SK-N-SH (cell line): ENCODE data around the gene NT5C1B. TPM values are rescaled to one million over a fixed set of nuclear protein-coding genes. Genes with fewer than 3 reads are reported as not detected.

ENCODE experiments used
- CTCF ChIA-PET: fragments of 300-600, 350-600 bp; formaldehyde crosslinking; extraction: SDS; loops from one replicate; lab custom pipeline; 2021; lab: Yijun Ruan, JAX
- POLR2A ChIA-PET: fragments of 350-600 bp; sonication (Branson Sonifier 250); formaldehyde crosslinking; extraction: SDS; loops from one replicate; lab custom pipeline; 2020; ENCODE audit warnings: antibody characterized with exemption, inconsistent platforms; lab: Yijun Ruan, JAX
- DNase-seq: peaks from one replicate; pipeline ENCODE4 v3.0.0; 2012
- H2AFZ ChIP-seq: fragments of 200-600 bp; sonication (generic); 2 replicates; pipeline ENCODE4 v1.8.1; 2016; ENCODE audit warnings: antibody characterized with exemption, mild to moderate bottlenecking, low read depth
- H3F3A ChIP-seq: fragments of 200-600 bp; sonication (generic); replicated peaks from 2 replicates; pipeline ENCODE3; 2016; ENCODE audit warnings: antibody characterized with exemption, mild to moderate bottlenecking; ENCODE audit not compliant: insufficient read depth
- H3K27ac ChIP-seq, 2 experiments: fragments of 200-500 bp in 1 of 2; fragments of 200-600 bp in 1 of 2; sonication (Bioruptor generic) in 1 of 2; sonication (generic), shearing (Covaris generic) in 1 of 2; 2 replicates each; pipeline versions ENCODE4 v1.5.1 to v1.6.1; 2014 to 2016; ENCODE audit warnings: low read depth in 2 of 2, inconsistent platforms in 1 of 2, low read length in 1 of 2, mild to moderate bottlenecking in 1 of 2, mixed read lengths in 1 of 2
- H3K27me3 ChIP-seq: fragments of 200-600 bp; sonication (generic), shearing (Covaris generic); 2 replicates; pipeline ENCODE4 v1.6.1; 2016; ENCODE audit warnings: mixed run types; ENCODE audit not compliant: insufficient read depth
- H3K36me3 ChIP-seq, 2 experiments: fragments of 200-500 bp in 1 of 2; fragments of 200-600 bp in 1 of 2; sonication (Bioruptor generic) in 1 of 2; sonication (generic) in 1 of 2; replicated peaks in 1 of 2; 2 replicates each; pipeline versions ENCODE3 to v1.5.1; 2014 to 2016; ENCODE audit warnings: low read length in 1 of 2, mild to moderate bottlenecking in 1 of 2; ENCODE audit not compliant: insufficient read depth in 2 of 2, control insufficient read depth in 1 of 2
- H3K4me1 ChIP-seq, 2 experiments: fragments of 200-500 bp in 1 of 2; fragments of 200-600 bp in 1 of 2; sonication (Bioruptor generic) in 1 of 2; sonication (generic), shearing (Covaris generic) in 1 of 2; 2 replicates each; pipeline versions ENCODE4 v1.5.1 to v1.6.1; 2014 to 2016; ENCODE audit warnings: low read depth in 1 of 2, low read length in 1 of 2, mixed run types in 1 of 2; ENCODE audit not compliant: insufficient read depth in 2 of 2, control insufficient read depth in 1 of 2
- H3K4me2 ChIP-seq: fragments of 200-600 bp; sonication (generic), shearing (Covaris generic); 2 replicates; pipeline ENCODE4 v1.6.1; 2017; ENCODE audit warnings: mixed run types
- H3K4me3 ChIP-seq, 2 experiments: fragments of 200-500 bp in 1 of 2; fragments of 200-600 bp in 1 of 2; sonication (Bioruptor generic) in 1 of 2; sonication (generic), shearing (Covaris generic) in 1 of 2; 2 replicates each; pipeline versions ENCODE4 v1.5.1 to v1.8.1; 2014 to 2016; ENCODE audit warnings: low read depth in 2 of 2, inconsistent platforms in 1 of 2, low read length in 1 of 2, mild to moderate bottlenecking in 1 of 2, mixed read lengths in 1 of 2, moderate library complexity in 1 of 2
- H3K79me2 ChIP-seq: fragments of 200-600 bp; sonication (generic); 2 replicates; pipeline ENCODE4 v1.8.1; 2017; ENCODE audit warnings: mild to moderate bottlenecking; ENCODE audit not compliant: insufficient read depth
- H3K9ac ChIP-seq: fragments of 200-600 bp; sonication (generic); 2 replicates; pipeline ENCODE4 v1.6.1; 2017; ENCODE audit warnings: mixed run types
- H3K9me2 ChIP-seq: fragments of 200-600 bp; sonication (generic); 2 replicates; pipeline ENCODE4 v1.6.1; 2017; ENCODE audit warnings: mixed run types
- H3K9me3 ChIP-seq: fragments of 200-600 bp; sonication (generic); 2 replicates; pipeline ENCODE4 v1.6.1; 2017; ENCODE audit warnings: mixed run types, mild to moderate bottlenecking, moderate library complexity
- H4K20me1 ChIP-seq: fragments of 200-600 bp; sonication (generic); 2 replicates; pipeline ENCODE4 v1.6.1; 2017; ENCODE audit warnings: mild to moderate bottlenecking, mixed run types; ENCODE audit not compliant: insufficient read depth
- CHD2 ChIP-seq: fragments of 150-350 bp; IDR thresholded peaks from 2 replicates; pipeline ENCODE4 v1.6.1; 2018; ENCODE audit warnings: low read length; ENCODE audit not compliant: partially characterized antibody
- CTCF ChIP-seq: fragments of 200-600 bp; sonication (generic); IDR thresholded peaks from 2 replicates; pipeline ENCODE4 v1.6.1; 2017; ENCODE audit warnings: antibody characterized with exemption, mild to moderate bottlenecking, moderate library complexity
- EP300 ChIP-seq, 2 experiments: IDR thresholded peaks; 2 replicates each; pipeline versions ENCODE4 v1.4.0 to v1.6.1; 2012; ENCODE audit warnings: borderline replicate concordance in 1 of 2, low read depth in 1 of 2, low read length in 1 of 2
- EZH2phosphoT487 ChIP-seq: fragments of 200-600 bp; sonication (generic); IDR thresholded peaks from 2 replicates; pipeline ENCODE4 v1.6.1; 2017; ENCODE audit warnings: low read depth, mixed run types, mild to moderate bottlenecking, antibody characterized with exemption, moderate library complexity, borderline replicate concordance
- FOSL2 ChIP-seq: IDR thresholded peaks from 2 replicates; pipeline ENCODE4 v1.4.0; 2012; ENCODE audit warnings: low read depth, mild to moderate bottlenecking, moderate library complexity, borderline replicate concordance
- FOXJ3 ChIP-seq: sonication (generic); formaldehyde crosslinking; IDR thresholded peaks from 2 replicates; pipeline ENCODE4 v1.5.1; 2020; ENCODE audit warnings: mild to moderate bottlenecking, missing genetic modification reagents
- GATA2 ChIP-seq: sonication (generic); formaldehyde crosslinking; IDR thresholded peaks from 2 replicates; pipeline ENCODE4 v1.5.0; 2020; ENCODE audit warnings: mild to moderate bottlenecking, missing genetic modification reagents
- JUND ChIP-seq: IDR thresholded peaks from 2 replicates; pipeline ENCODE4 v1.4.0; 2012
- MAX ChIP-seq: IDR thresholded peaks from 2 replicates; pipeline ENCODE4 v1.4.0; 2012; ENCODE audit warnings: low read depth
- MEF2A ChIP-seq: IDR thresholded peaks from 2 replicates; pipeline ENCODE4 v1.4.0; 2012; ENCODE audit warnings: low read depth, borderline replicate concordance
- NRF1 ChIP-seq: IDR thresholded peaks from 2 replicates; pipeline ENCODE4 v1.6.1; 2012; ENCODE audit warnings: low read depth, mild to moderate bottlenecking, low read length
- PBX3 ChIP-seq: IDR thresholded peaks from 2 replicates; pipeline ENCODE4; 2012
- POLR2AphosphoS5 ChIP-seq: IDR thresholded peaks from 2 replicates; pipeline ENCODE4 v1.6.1; 2012; ENCODE audit warnings: low read depth, low read length
- RAD21 ChIP-seq: IDR thresholded peaks from 2 replicates; pipeline ENCODE4 v1.6.1; 2012; ENCODE audit warnings: mild to moderate bottlenecking, low read length
- RCOR1 ChIP-seq: fragments of 150-350 bp; IDR thresholded peaks from 2 replicates; pipeline ENCODE4 v1.6.1; 2017; ENCODE audit warnings: antibody characterized with exemption, low read length
- REST ChIP-seq: IDR thresholded peaks from 2 replicates; pipeline ENCODE4 v1.6.1; 2012; ENCODE audit warnings: mild to moderate bottlenecking, low read depth, low read length, moderate library complexity
- SMC3 ChIP-seq: IDR thresholded peaks from 2 replicates; pipeline ENCODE4 v1.6.1; 2012; ENCODE audit warnings: low read depth, low read length, improper control_type of control experiment
- TAF1 ChIP-seq: IDR thresholded peaks from 2 replicates; pipeline ENCODE4 v1.6.1; 2012; ENCODE audit warnings: low read depth, mild to moderate bottlenecking, low read length, moderate library complexity, borderline replicate concordance
- TCF12 ChIP-seq: IDR thresholded peaks from 2 replicates; pipeline ENCODE4 v1.4.0; 2012
- USF1 ChIP-seq: IDR thresholded peaks from 2 replicates; pipeline ENCODE4 v1.4.0; 2012; ENCODE audit warnings: low read depth, borderline replicate concordance
- ZBTB33 ChIP-seq: IDR thresholded peaks from 2 replicates; pipeline ENCODE4 v1.4.0; 2012; ENCODE audit warnings: low read depth, borderline replicate concordance
- polyA plus RNA-seq, 3 experiments: library from polyadenylated mRNA; depleted of rRNA; stranded (reverse); fragments of >200 nt; gene quantifications; 2 replicates each; pipeline ENCODE4 v1.2.3, GENCODE V29; 2012

Gene NT5C1B
- polyA plus RNA-seq, 1 of the 3 experiments (the other 2 are of a cell fraction): not detected

GRCh38 chr2:18625563-18625962 lies 36.2 kb upstream of the NT5C1B start (continued):
- TF ChIP-seq PBX3: no peak
- no peak for TF ChIP-seq GATA2 (CRISPR knock-in tag)

- H2AFZ ChIP-seq: peak overlapping the region; percentile 12; the same call in 1 of the 2 replicates
- no peak overlapping the region for H3K4me3 ChIP-seq
- peak overlapping the region; percentile 14; the same call in 1 of the 2 replicates for H3K4me2 ChIP-seq
- CTCF ChIA-PET: interaction anchor here (1.1 to 1.9 kb wide), 2 partner anchors 13 to 15 kb away, joined by 3 to 5 read pairs; no protein-coding TSS in a partner anchor
- H3K4me1 ChIP-seq: peaks cover 0 to 35% of the 10 kb centered on the region in 2 experiments; a peak in 3 of 4 replicates
- H3K27me3 ChIP-seq: no peaks in the 10 kb centered on the region
- peak overlapping the region; percentile 46 for H3K9ac ChIP-seq
- POLR2A ChIA-PET: no interaction called here
- H3F3A ChIP-seq: peaks cover 58% of the 10 kb centered on the region
- no peaks in the 10 kb centered on the region for H3K9me3 ChIP-seq
- no peak for DNase-seq
- H3K27ac ChIP-seq: peak overlapping the region in 1 of 2 experiments; percentile 93; a peak in 3 of 4 replicates
- H3K79me2 ChIP-seq: 0 out of 2 replicates have a peak, but pooled peaks cover 7% of the 10 kb centered on the region
- no peaks in the 10 kb centered on the region for H3K36me3 ChIP-seq
- H3K9me2 ChIP-seq: no peaks in the 10 kb centered on the region
- no peaks in the 10 kb centered on the region for H4K20me1 ChIP-seq
- 0 out of 2 replicates have a peak, but pooled peaks have one; percentile 23 for TF ChIP-seq USF1
- no peak for TF ChIP-seq RCOR1
- TF ChIP-seq MEF2A: peak; percentile 84; the same call in 1 of the 2 replicates
- peak; percentile 93 for TF ChIP-seq TCF12
- no peak; the same call in 1 of the 2 replicates for TF ChIP-seq ZBTB33
- TF ChIP-seq POLR2AphosphoS5: peak; percentile 71; the same call in 1 of the 2 replicates
- peak in 1 of 2 experiments; percentile 98; a peak in 2 of 4 replicates for TF ChIP-seq EP300 (IDR thresholded peaks at IDR 0.05; ENCODE audit: borderline replicate concordance in 1 of 2, low read depth in 1 of 2, low read length in 1 of 2)
- peak; percentile 47; the same call in 1 of the 2 replicates for TF ChIP-seq MAX
- no peak for TF ChIP-seq FOXJ3
- TF ChIP-seq RAD21: no peak
- TF ChIP-seq CTCF: no peak
- no peak for TF ChIP-seq TAF1
- peak; percentile 97 for TF ChIP-seq JUND
- no peak for TF ChIP-seq REST
- no peak for TF ChIP-seq SMC3
- no peak for TF ChIP-seq NRF1
- peak; percentile 98 for TF ChIP-seq FOSL2
- no peak for TF ChIP-seq CHD2
- TF ChIP-seq EZH2phosphoT487: no peak
- no peak for TF ChIP-seq GATA2 (CRISPR knock-in tag)
These were observed 34.4 kb upstream of the NT5C1B start for GRCh38 chr2:18623782-18624181.
